ENCODE data around the gene HECTD4.
"Not testable (repeated sequence)": the region's sequence is repeated elsewhere in the genome, so short reads cannot be mapped to it uniquely, and the experiment has no call there.

The HECTD4 gene

GRCh38 chr12:112381883-112382796 is at the start of gene HECTD4:
Gene HECTD4, minus strand, starts transcription at chr12:112382431. Its CDS starts 303 bp downstream, at chr12:112382128.
- DNase-seq (ENCODE audit: low read depth): peak; percentile 20

DNA sequence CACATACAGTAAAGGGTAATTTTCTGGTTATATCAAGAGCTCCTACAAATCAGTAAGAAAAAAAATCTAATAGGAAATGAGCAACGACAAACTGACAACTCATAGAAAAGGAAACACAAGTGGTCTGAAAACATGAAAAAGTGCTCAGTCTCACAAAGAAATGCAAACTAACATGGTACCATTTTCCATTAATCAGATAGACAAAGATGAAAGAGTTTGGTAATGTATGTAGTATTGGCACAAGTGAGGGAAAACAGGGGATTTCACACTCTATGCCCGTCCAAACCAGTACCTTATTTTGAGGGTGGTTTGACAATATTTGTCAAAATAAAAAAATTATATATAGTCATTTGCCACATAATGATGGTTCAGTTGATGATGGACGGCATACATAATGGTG is 49.7 kb upstream of the HECTD4 start:
- no peak for DNase-seq (ENCODE audit: low read depth)

- DNase-seq (ENCODE audit: low read depth): no peak
Measured at GRCh38 chr12:112430929-112431328, 48.7 kb upstream of the HECTD4 start.

- no peak for DNase-seq (ENCODE audit: low read depth)
Measured at GRCh38 chr12:112427760-112428159, 45.5 kb upstream of the HECTD4 start.

GRCh38 chr12:112425582-112426382 is 43.6 kb upstream of the HECTD4 start:
- no peak for DNase-seq (ENCODE audit: low read depth)

DNA sequence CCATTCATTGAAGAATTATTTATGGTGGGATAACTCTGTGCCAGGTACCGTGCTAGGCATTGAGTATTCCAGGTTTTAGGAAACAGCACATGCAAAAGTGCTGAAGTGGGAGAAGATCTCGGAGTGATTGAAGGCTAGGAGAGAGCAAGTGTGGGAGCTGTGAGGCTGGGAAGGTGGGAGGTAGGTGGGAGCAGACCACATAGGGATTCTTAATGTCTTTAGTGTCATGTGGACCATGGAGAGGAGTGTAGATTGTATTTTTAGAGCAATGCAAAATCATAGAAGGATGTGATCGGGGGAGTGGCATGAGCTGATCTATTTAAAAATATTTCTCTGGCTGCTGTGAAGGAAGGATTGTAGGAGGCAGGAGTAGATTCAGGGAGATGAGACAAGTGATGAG is 41.9 kb upstream of the HECTD4 start:
- no peak for DNase-seq (ENCODE audit: low read depth)

- no peak for DNase-seq (ENCODE audit: low read depth)
Measured at GRCh38 chr12:112422531-112422930, 40.3 kb upstream of the HECTD4 start.

- DNase-seq (ENCODE audit: low read depth): no peak
Measured at GRCh38 chr12:112421363-112421762, 39.1 kb upstream of the HECTD4 start.

DNA sequence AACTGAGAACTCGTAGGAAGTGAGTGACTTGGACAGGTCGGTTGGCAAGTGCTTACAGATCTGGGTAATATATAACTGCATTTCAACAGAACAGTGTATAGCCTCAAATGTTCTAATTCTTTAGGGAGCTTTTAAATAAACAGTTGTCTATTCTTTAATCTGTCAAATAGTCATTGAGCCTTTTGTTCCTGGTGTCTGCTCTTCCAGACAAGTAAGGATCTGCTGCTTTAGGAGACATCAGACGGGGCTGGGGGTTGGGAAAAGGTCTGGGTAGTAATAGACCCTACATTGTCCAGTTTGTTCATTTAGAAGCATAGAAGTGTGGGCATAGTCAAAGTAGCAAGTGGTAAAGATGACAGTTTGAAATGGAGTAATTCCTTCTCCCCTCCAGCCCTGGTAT is 38.5 kb upstream of the HECTD4 start:
- no peak for DNase-seq (ENCODE audit: low read depth)

GRCh38 chr12:112419297-112420133 is 37.3 kb upstream of the HECTD4 start:
- DNase-seq (ENCODE audit: low read depth): no peak

DNA sequence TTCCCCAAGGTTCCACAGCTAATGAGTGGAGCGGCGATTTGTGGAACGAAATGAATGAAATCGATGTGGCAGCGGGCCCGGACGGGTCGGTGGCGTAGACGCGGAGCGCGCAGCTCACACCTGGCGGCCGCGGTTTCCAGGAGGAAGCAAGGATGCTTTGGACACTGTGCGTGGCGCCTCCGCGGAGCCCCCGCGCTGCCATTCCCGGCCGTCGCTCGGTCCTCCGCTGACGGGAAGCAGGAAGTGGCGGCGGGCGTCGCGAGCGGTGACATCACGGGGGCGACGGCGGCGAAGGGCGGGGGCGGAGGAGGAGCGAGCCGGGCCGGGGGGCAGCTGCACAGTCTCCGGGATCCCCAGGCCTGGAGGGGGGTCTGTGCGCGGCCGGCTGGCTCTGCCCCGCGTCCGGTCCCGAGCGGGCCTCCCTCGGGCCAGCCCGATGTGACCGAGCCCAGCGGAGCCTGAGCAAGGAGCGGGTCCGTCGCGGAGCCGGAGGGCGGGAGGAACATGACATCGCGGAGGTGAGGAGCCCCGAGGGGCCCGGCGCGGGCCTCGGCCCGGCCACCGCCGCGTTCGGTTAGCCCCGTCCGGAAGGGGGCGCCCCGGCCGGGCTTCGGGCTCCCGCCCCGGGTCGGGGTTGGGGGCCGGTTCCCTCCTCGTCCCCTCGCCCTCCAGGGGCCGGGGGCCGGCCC is 36.5 kb upstream of the HECTD4 start, which contains the start of gene PTPN11:
PTPN11 (plus strand) TSS at position 340 of the 689 bp plus-strand sequence; CDS start at position 505, 165 bp downstream.
- DNase-seq (ENCODE audit: low read depth): no peak

GRCh38 chr12:112418273-112418607 is 36.0 kb upstream of the HECTD4 start:
- no peak for DNase-seq (ENCODE audit: low read depth)

GRCh38 chr12:112415457-112415856 is 33.2 kb upstream of the HECTD4 start:
- DNase-seq (ENCODE audit: low read depth): not testable (repeated sequence)

DNA sequence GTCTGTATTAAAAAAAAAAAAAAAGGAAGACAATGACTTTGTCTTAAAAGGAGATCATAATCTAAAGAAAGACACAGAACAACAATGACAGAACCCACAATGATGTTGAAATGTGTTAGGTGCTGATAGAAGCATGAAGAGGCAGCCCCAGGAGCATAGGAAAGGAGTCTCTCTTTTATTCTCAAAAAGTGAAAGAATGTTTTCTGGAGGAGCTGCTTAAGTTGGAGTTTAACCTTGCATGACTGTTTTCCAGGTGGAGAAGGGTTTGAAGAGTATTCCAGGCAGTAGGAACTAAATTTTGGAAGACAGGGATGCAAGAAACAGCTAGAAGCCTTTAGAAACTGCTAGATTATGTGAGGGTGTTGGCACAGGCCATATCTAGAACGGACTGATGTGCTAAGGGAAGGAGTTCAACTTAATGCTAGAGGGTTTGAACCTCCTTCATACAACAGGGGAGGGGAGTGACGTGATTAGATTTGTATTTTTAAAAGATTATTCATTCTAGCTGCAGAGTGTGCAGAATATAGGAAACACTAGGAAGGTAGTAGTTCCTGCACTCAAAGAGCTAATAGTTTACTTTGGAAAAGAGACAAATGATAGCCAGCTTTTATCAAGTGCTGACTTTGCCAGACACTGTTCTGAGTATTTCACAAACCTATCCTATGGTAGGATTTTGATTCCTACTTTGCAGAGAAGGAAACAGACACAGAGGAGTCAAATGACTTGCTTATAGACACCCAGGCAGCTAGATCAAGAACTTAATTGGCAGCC is 31.8 kb upstream of the HECTD4 start:
- DNase-seq (ENCODE audit: low read depth): no peak

GRCh38 chr12:112409906-112410244 is 27.6 kb upstream of the HECTD4 start:
- DNase-seq (ENCODE audit: low read depth): no peak

DNA sequence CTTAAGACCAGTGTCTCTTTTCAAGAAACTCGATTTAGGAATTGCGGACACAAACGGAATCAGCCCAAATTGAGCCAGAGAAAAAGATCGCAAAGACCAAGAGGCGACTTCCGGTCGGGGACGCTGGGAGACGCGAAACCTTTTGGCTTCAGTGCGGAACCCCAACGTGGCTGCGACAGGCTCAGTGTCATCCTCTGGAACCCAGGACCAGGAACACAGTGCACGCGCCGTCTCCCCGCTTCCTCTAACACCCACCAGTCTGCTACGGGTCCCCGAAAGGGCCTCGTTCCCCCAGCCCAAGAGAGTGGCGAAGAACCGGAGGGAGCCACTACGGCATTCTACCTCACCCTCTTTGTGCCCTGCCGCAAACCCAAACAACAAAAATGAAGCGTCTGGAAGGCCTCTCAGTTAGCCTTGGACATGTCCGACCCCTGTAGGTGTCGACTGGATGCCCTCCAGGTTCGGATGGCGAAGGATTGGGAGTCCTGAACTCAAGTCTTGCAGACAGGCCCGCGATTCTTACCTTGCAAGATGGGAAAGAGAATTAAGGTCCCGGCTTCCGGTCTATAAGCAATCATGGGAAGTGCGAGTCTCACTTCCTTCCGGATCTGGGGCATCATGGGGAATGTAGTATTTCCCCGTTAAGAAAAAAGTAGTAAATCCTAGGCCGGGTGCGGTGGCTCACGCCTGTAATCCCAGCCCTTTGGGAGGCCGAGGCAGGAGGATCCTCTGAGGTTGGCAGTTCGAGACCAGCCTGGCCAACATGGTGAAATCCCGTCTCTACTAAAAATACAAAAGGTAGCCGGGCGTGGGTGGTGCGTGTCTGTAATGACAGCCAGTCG is 27.1 kb upstream of the HECTD4 start, which contains the start of gene RPL6:
RPL6 (minus strand) TSS at position 542 of the 842 bp plus-strand sequence. CDS start 949 bp downstream, outside the sequence.
- DNase-seq (ENCODE audit: low read depth): peak; percentile 70

GRCh38 chr12:112408621-112409020 is 26.4 kb upstream of the HECTD4 start:
- DNase-seq (ENCODE audit: low read depth): no peak

- not testable (repeated sequence) for DNase-seq (ENCODE audit: low read depth)
Measured at GRCh38 chr12:112407683-112408082, 25.5 kb upstream of the HECTD4 start.

Measured in non-pigmented ciliary epithelial cell (primary cell).